ENCODE measurements around the gene HRH3.
A peak's percentile ranks its signal among the peaks of the same experiment; 100 is the strongest.

The HRH3 gene

DNA sequence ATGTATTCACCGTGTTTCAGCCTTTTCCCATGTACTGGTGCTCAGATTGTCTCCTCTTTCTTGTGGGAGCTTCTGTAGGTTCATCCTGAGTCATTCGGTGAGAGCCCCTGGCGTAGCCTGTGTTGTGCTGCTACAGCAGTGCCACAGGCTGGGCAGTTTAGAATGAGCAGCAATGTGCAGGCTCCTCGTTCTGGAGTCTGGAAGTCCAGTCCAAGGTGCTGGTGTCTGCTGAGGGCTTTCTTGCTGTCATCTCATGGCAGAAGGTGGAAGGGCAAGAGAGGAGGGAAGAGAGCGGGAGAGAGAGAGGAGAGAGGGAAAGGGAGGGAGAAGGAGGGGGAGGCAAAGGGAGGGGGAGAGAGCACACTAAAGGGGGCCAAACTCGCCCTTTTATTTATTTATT, 33.3 kb upstream of the HRH3 start:
- H3K36me3 Mint-ChIP-seq, result peaks cover 15% of the 10 kb centered on the region
- H3K27me3 Mint-ChIP-seq, result no peaks in the 10 kb centered on the region
- H3K4me3 Mint-ChIP-seq, result no peak overlapping the region
- no peaks in the 10 kb centered on the region for H3K9me3 Mint-ChIP-seq
- H3K4me1 Mint-ChIP-seq, result peaks cover 16% of the 10 kb centered on the region
- ATAC-seq (ENCODE audit: low read depth), result no peak
- DNase-seq (ENCODE audit: low spot score in 2 of 2), result no peak
- no peak overlapping the region for H3K27ac Mint-ChIP-seq

DNA sequence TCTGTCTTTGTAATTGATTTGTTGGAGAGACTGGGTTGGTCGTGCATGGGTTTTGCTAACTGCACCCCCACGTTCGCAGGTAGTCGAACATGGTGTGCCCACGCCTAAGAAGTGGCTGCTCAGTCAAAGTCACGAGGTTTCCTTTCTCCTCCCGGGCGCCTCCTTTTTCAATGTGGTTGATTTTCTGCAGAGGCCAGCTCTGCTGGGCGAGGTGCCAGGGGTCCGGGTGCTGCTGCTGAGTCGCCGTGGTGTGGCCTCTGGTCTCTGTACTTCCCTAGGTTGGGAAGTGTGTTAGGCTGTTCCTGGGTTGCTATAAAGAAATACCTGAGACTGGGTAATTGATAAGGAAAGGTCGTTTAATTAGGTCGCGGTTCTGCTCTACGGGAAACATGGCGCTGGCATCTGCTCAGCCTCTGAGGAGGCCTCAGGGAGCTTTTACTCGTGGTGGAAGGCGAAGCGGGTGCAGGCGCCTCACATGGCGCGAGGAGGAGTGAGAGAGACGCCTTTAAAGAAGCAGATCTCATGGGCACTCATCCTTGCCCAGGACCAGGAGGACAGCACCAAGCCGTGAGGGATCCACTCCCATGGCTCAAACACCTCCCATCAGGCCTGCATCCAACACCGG, 32.4 kb upstream of the HRH3 start:
- H3K36me3 Mint-ChIP-seq, result peaks cover 13% of the 10 kb centered on the region
- peaks cover 13% of the 10 kb centered on the region for H3K4me1 Mint-ChIP-seq
- no peaks in the 10 kb centered on the region for H3K9me3 Mint-ChIP-seq
- H3K27me3 Mint-ChIP-seq, result no peaks in the 10 kb centered on the region
- DNase-seq (ENCODE audit: low spot score in 2 of 2) (no peak), ATAC-seq (ENCODE audit: low read depth) (no peak)
- H3K4me3 Mint-ChIP-seq, result no peak overlapping the region
- H3K27ac Mint-ChIP-seq, result no peak overlapping the region

DNA sequence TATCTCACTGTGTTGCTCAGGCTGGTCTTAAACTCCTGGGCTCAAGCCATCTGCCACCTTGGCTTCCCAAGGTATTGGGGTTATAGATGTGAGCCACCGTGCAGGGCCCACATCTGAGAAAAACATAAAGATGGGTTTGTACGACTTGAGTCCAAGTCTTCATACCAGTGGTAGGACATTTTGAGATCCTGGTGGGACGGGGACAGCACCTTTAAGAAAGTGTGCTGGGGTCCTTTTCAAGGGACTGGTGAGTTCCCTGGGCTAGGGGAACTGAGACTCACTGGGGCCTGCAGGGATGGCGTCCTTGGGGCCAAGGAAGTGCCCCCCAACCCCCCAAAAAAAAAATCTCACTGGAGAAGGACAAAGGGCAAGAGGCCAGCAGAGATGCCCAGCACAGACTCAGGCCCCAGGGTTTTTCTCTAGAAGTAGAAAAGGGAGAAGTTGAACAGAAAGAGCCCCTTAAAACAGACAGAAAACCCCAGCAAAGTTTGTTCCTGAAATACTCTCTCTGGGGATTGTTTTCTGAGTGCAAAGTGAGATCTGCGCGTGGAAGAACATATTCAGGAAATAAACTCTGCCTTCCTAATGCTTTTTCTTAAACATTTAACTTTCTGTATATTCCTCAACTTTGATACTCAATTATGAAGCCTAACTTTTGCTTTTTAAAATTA, 28.9 kb upstream of the HRH3 start:
- H3K27me3 Mint-ChIP-seq, result no peaks in the 10 kb centered on the region

DNA sequence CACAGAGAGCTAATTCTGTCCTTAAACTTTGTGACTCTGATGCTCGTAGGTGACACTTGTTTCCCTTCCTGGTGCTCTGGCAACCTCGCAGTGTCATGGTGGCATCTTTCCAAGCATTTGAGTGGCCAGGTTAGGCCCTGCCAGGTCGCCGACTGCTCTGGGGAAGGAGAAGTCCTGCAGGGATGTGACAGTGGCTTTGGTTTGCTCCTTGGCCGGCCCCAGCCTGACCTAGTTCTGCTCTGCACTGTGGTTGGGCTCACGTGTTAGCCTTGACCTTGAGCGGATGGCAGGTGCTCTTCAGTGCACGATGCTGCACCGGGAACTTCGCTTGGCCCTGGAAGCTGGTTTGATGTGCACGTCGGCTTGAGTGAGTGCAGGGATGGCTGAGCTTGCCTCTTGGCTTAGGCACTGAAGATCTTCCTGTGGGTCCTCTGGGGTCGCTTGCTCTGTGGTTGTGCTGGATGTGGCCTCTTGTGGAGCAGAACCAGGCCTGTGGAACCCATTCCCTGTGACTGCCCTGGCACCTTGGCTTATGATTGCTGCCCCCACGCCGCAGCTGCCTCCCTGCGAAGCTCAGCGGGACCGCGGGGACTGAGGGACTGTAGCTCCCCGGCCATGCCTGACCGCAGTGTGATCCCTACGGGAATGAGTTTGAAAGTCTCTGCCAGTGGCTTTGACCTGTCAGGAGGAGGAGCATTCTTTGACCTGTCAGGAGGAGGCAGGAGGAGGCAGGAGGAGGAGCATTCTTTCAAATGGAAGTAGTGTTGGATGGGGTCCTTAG, 27.0 kb upstream of the HRH3 start:
- H3K4me1 Mint-ChIP-seq, result peaks cover 11% of the 10 kb centered on the region
- peak overlapping the region; percentile 11 for H3K27ac Mint-ChIP-seq
- H3K36me3 Mint-ChIP-seq, result peaks cover 3% of the 10 kb centered on the region
- H3K9me3 Mint-ChIP-seq, result no peaks in the 10 kb centered on the region
- no peak for ATAC-seq (ENCODE audit: low read depth)
- no peak overlapping the region for H3K4me3 Mint-ChIP-seq
- H3K27me3 Mint-ChIP-seq, result no peaks in the 10 kb centered on the region
- DNase-seq (ENCODE audit: low spot score in 2 of 2), result no peak

More for the DNA sequence above, 28.9 kb upstream of the HRH3 start:
- Mint-ChIP-seq H3K36me3 (peaks cover 3% of the 10 kb centered on the region), H3K9me3 (no peaks in the 10 kb centered on the region), H3K4me3 (no peak overlapping the region), H3K4me1 (peaks cover 15% of the 10 kb centered on the region), H3K27ac (no peak overlapping the region)
- no peak for DNase-seq (ENCODE audit: low spot score in 2 of 2)
- peak; percentile 65 for ATAC-seq (ENCODE audit: low read depth)

DNA sequence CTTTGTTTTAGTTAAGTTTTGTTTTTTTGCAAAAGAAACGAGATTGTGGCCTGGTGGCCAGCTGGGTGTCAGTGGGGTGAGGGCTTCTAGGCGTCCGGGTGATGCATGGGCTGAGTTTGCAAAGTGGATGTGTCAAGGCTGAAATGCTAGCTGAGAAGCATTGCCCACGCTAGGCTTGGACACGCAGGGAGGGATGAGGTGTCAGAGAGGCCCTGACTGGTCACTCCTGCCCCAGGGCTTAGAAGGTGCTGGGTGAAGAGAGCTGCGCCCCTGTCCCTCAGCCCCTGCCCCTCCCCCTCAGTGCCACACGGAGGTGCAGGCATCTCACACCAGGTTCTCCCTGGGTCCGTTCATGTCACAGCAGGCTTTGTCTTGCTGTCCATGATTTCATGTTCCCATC, 26.4 kb upstream of the HRH3 start:
- ATAC-seq (ENCODE audit: low read depth) (no peak), DNase-seq (ENCODE audit: low spot score in 2 of 2) (no peak)
- H3K4me3 Mint-ChIP-seq, result no peak overlapping the region
- H3K27ac Mint-ChIP-seq, result no peak overlapping the region
- H3K9me3 Mint-ChIP-seq, result no peaks in the 10 kb centered on the region
- H3K4me1 Mint-ChIP-seq, result peaks cover 11% of the 10 kb centered on the region
- H3K36me3 Mint-ChIP-seq, result peaks cover 3% of the 10 kb centered on the region
- H3K27me3 Mint-ChIP-seq, result no peaks in the 10 kb centered on the region

DNA sequence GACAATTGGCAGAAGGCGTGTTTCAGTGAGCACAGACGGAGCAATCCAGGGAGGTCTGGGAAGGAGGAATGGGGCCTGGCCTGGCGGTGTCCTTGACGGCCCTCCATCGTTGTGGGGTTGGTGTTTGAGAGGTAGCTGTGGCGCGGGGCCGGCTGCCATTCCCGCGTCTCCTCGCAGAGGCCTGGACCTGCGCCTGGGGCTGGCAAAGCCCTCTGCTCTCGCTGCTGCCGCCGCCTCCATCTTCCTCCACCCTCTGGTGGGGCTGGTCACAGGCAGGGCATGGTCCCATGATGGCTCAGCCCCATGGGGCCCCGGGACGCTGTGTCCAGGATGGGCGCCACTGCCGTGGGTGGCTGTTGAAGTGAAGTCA, 25.8 kb upstream of the HRH3 start:
- ATAC-seq (ENCODE audit: low read depth) (no peak), DNase-seq (ENCODE audit: low spot score in 2 of 2) (no peak)
- H3K9me3 Mint-ChIP-seq, result no peaks in the 10 kb centered on the region
- no peak overlapping the region for H3K27ac Mint-ChIP-seq
- H3K4me3 Mint-ChIP-seq, result no peak overlapping the region
- H3K36me3 Mint-ChIP-seq, result peaks cover 3% of the 10 kb centered on the region
- H3K27me3 Mint-ChIP-seq, result no peaks in the 10 kb centered on the region
- peaks cover 11% of the 10 kb centered on the region for H3K4me1 Mint-ChIP-seq

DNA sequence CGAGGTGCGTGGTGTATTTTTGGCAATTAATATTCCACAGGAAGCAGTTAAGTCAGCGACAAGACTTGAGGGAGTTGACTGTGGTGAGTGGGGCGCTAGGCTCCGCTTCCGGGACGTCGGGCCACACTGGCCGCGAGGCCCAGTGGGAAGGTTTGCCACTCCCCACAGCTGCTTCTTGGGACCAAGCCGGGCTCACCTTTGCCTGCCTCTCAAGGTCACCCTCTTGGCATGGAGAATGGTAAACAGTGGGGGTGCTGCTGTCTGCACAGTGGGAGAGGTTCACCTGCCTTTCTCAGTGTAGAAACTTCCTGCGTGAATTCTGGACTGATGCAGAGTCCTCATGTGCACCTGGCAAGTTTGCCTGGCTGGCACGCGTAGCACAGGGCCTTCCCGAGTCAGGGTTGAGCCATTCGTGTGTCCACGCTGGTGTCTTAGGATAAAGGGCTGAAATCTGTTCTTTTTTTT, 24.6 kb upstream of the HRH3 start:
- no peaks in the 10 kb centered on the region for H3K27me3 Mint-ChIP-seq
- peak overlapping the region; percentile 11 for H3K27ac Mint-ChIP-seq
- ATAC-seq (ENCODE audit: low read depth), result no peak
- H3K4me1 Mint-ChIP-seq, result peaks cover 9% of the 10 kb centered on the region
- no peak overlapping the region for H3K4me3 Mint-ChIP-seq
- H3K36me3 Mint-ChIP-seq, result no peaks in the 10 kb centered on the region
- no peaks in the 10 kb centered on the region for H3K9me3 Mint-ChIP-seq
- DNase-seq (ENCODE audit: low spot score in 2 of 2), result no peak

DNA sequence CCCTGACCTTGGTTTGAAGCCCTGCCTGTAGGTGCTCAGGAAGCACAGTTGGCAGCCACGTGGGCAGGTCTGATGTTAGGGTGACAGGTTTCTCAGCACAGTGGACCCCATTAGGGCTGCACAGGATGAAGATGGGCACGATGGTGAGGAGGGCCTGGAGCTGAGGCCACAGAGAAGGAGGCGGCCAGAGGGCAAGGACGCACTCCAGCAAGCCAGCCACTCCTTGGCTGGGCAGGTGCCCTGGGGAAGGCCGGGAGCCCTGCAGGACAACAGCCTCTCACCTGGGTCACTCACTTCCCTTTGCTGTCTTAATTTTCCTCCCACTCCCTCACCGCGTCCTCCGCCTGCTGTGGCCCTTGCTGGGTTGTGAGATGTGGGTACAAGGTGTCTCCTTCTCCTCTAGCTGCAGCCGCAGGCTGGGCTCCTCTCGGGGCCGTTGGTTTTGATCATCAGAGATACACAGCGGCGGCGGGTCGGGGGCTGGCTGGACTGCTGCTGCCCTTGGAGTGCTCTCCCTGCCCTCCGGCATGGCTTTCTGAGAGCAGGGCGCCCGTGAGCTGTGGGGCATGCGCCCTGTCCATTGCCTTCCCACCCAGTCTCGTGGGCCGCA, 23.9 kb upstream of the HRH3 start:
- Mint-ChIP-seq H3K27me3 (no peaks in the 10 kb centered on the region), H3K27ac (no peak overlapping the region), H3K4me1 (peaks cover 14% of the 10 kb centered on the region), H3K9me3 (no peaks in the 10 kb centered on the region), H3K4me3 (no peak overlapping the region), H3K36me3 (no peaks in the 10 kb centered on the region)
- no peak for DNase-seq (ENCODE audit: low spot score in 2 of 2)
- ATAC-seq (ENCODE audit: low read depth), result no peak

DNA sequence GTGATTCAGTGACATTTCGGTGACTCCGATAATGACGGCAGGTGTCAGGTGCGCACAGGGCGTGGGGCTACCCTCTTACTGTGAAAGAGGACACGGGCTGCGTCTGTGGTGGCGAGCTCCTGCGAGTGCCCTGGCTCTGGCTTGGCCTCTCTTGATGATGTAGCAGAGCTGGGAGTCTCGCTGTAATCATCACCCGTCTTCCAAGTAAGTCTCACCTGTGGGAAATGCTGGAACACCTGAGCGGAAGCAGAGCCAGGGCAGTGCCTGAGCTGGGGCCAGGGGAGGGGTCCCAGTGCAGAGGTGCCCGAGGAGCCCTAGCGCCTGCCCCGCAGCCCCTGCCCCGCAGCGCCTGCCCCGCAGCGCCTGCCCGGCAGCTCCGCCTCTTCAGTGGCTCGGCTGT, 23.0 kb upstream of the HRH3 start:
- Mint-ChIP-seq H3K4me1 (peaks cover 14% of the 10 kb centered on the region), H3K36me3 (no peaks in the 10 kb centered on the region), H3K4me3 (no peak overlapping the region), H3K27ac (no peak overlapping the region), H3K9me3 (no peaks in the 10 kb centered on the region), H3K27me3 (no peaks in the 10 kb centered on the region)
- DNase-seq (ENCODE audit: low spot score in 2 of 2), result no peak
- ATAC-seq (ENCODE audit: low read depth), result no peak

DNA sequence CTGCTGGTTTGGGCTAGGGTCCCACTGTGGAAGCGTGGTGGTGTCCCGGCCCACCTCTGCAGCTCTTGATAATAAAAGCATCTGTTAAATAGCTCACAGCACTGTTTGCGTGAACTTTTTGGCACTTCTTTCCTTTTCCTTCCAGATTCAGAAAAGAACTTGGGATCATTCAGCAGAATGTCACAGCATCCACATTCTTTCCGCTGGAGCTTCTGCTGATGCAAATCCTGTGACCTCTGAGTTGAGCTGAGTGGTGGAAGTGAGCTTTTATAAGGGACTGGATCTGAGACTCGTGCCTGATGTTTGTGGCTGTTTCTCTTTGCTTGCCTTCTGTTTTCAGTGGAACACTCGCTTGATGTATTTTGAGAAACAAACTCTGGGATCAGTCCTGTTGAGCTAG, 22.1 kb upstream of the HRH3 start:
- ATAC-seq (ENCODE audit: low read depth) (no peak), DNase-seq (ENCODE audit: low spot score in 2 of 2) (no peak)
- H3K4me1 Mint-ChIP-seq, result peaks cover 16% of the 10 kb centered on the region
- H3K36me3 Mint-ChIP-seq, result no peaks in the 10 kb centered on the region
- H3K4me3 Mint-ChIP-seq, result no peak overlapping the region
- no peaks in the 10 kb centered on the region for H3K9me3 Mint-ChIP-seq
- no peaks in the 10 kb centered on the region for H3K27me3 Mint-ChIP-seq
- H3K27ac Mint-ChIP-seq, result peak overlapping the region; percentile 41

DNA sequence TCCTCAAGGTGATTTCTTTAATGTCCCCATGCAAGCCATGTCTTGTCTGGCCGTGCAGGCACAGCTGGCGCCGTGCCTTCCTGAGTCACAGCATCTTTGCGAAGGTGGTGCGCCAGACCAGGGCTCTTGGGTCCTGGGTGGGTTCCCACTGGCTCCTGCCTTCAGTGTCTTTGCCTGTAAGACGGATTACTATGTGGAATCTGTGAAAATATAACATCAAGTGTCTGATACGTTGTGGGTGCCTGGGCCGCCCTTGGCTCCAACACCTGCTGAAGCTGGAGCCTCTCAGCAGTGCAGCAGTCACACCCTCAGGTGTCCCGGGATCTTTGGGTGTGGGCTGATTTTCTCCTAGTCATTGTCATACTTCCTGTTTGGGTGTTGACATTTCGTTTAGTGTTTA, 21.4 kb upstream of the HRH3 start:
- no peak overlapping the region for H3K4me3 Mint-ChIP-seq

DNA sequence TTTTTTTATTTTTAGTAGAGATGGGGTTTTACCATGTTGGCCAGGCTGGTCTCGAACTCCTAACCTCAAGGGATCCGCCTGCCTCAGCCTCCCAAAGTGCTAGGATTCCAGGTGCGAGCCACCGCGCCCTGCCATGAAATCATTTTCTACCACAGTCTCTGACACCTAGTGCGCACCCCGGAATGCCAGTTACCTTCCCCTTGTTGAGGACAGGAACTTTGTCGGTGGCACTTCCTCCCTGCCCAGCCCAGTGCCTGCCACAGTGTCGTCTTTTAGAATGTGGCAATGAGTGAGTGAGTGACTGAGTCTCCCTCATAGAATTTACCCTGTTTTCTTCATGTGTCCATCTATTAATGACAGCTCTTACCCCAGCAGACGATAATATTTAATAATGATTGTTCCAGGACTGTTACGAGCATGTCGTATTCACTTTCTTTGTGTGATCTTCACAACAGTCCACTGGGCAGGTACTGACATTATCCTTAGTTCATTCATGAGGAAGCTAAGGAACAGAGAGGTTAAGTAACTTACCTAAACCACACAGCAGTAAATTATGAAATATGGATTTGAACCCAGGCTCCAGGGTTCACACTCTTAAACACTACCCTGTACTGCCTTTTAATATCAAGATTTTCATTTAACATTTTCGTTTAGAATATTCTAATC, 20.1 kb upstream of the HRH3 start:
- H3K36me3 Mint-ChIP-seq, result no peaks in the 10 kb centered on the region
- H3K27ac Mint-ChIP-seq, result peak overlapping the region; percentile 24
- peak overlapping the region; percentile 50 for H3K4me3 Mint-ChIP-seq
- H3K4me1 Mint-ChIP-seq, result peaks cover 13% of the 10 kb centered on the region
- ATAC-seq (ENCODE audit: low read depth) (no peak), DNase-seq (ENCODE audit: low spot score in 2 of 2) (no peak)
- H3K27me3 Mint-ChIP-seq, result peaks cover 4% of the 10 kb centered on the region
- no peaks in the 10 kb centered on the region for H3K9me3 Mint-ChIP-seq

More for the DNA sequence above, 21.4 kb upstream of the HRH3 start:
- H3K27ac Mint-ChIP-seq, result peak overlapping the region; percentile 41
- no peaks in the 10 kb centered on the region for H3K9me3 Mint-ChIP-seq
- H3K27me3 Mint-ChIP-seq, result no peaks in the 10 kb centered on the region
- no peaks in the 10 kb centered on the region for H3K36me3 Mint-ChIP-seq
- ATAC-seq (ENCODE audit: low read depth) (no peak), DNase-seq (ENCODE audit: low spot score in 2 of 2) (no peak)
- H3K4me1 Mint-ChIP-seq, result peaks cover 15% of the 10 kb centered on the region

DNA sequence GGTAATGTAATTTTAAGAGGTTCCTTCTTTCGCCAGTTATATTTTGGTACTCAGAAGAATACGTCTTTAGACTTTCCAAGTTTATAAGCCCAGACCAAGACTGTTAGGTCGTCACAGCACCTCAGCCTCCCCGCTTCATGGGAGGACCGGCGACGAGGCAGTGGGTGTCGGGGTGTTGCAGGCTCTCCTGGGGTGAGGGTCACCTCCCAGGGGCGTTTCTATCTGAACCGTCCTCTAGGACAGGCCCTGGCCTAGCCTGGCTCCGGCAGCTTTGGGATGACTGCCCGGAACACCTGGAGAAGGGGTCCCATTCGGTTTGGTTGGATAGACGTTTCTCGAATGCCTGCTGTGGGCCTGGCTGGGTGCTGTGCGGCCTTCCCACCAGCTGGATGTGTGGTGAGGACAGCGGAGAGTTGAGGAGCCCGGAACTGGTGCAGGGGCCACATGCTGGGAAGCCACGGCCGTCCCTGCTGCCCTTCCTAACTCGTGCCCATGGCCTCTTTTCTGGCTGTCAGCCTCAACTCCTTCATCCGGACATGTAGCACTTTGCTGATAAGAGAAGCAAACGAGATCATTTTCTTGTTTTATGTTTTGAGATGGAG, 19.3 kb upstream of the HRH3 start:
- Mint-ChIP-seq H3K27ac (peak overlapping the region; percentile 72), H3K4me3 (peak overlapping the region; percentile 80), H3K36me3 (no peaks in the 10 kb centered on the region), H3K4me1 (peaks cover 13% of the 10 kb centered on the region), H3K9me3 (no peaks in the 10 kb centered on the region), H3K27me3 (peaks cover 4% of the 10 kb centered on the region)
- DNase-seq (ENCODE audit: low spot score in 2 of 2) (no peak), ATAC-seq (ENCODE audit: low read depth) (no peak)
